ENCODE measurements around the gene GLB1L2.

GLB1L2 gene

GRCh38 chr11:134377876-134378275 lies 46.1 kb downstream of the GLB1L2 start:
- ATAC-seq: no peak
- TF ChIP-seq ISL1 (CRISPR knock-in tag; IDR thresholded peaks at IDR 0.05): no peak
- no peak for TF ChIP-seq ESRRG (CRISPR knock-in tag; IDR thresholded peaks at IDR 0.05)
- no peak for TF ChIP-seq ZNF8 (CRISPR knock-in tag; IDR thresholded peaks at IDR 0.05)
- no peak for TF ChIP-seq ZFP3 (CRISPR knock-in tag; IDR thresholded peaks at IDR 0.05)
- no peak for TF ChIP-seq BACH2 (CRISPR knock-in tag; IDR thresholded peaks at IDR 0.05; ENCODE audit: borderline replicate concordance)
- TF ChIP-seq ZFP30 (CRISPR knock-in tag; IDR thresholded peaks at IDR 0.05): no peak
- TF ChIP-seq OSR1 (CRISPR knock-in tag; IDR thresholded peaks at IDR 0.05): no peak
- no peak for TF ChIP-seq CSRNP3 (CRISPR knock-in tag; IDR thresholded peaks at IDR 0.05)
- TF ChIP-seq ARNTL (CRISPR knock-in tag; IDR thresholded peaks at IDR 0.05; ENCODE audit: borderline replicate concordance, low read depth): no peak
- no peak for TF ChIP-seq GLIS3 (CRISPR knock-in tag; IDR thresholded peaks at IDR 0.05)
- TF ChIP-seq PATZ1 (CRISPR knock-in tag; IDR thresholded peaks at IDR 0.05; ENCODE audit: borderline replicate concordance): no peak

- ATAC-seq: no peak
- TF ChIP-seq BACH2 (CRISPR knock-in tag; IDR thresholded peaks at IDR 0.05; ENCODE audit: borderline replicate concordance) (no peak), TSHZ2 (CRISPR knock-in tag; IDR thresholded peaks at IDR 0.05) (no peak), ISL1 (CRISPR knock-in tag; IDR thresholded peaks at IDR 0.05) (no peak), ZC3H10 (CRISPR knock-in tag; IDR thresholded peaks at IDR 0.05) (no peak), TCF4 (CRISPR knock-in tag; IDR thresholded peaks at IDR 0.05; ENCODE audit: borderline replicate concordance) (no peak), SNAI2 (CRISPR knock-in tag; IDR thresholded peaks at IDR 0.05) (no peak), ZFP3 (CRISPR knock-in tag; IDR thresholded peaks at IDR 0.05) (no peak), CREB5 (CRISPR knock-in tag; IDR thresholded peaks at IDR 0.05; ENCODE audit: low read depth) (no peak), PPARA (CRISPR knock-in tag; IDR thresholded peaks at IDR 0.05; ENCODE audit: borderline replicate concordance) (no peak), ESRRG (CRISPR knock-in tag; IDR thresholded peaks at IDR 0.05) (no peak), ARNTL (CRISPR knock-in tag; IDR thresholded peaks at IDR 0.05; ENCODE audit: borderline replicate concordance, low read depth) (no peak), CSDC2 (CRISPR knock-in tag; IDR thresholded peaks at IDR 0.05) (no peak), ZNF565 (CRISPR knock-in tag; conservative IDR thresholded peaks at IDR 0.05; ENCODE audit: low read depth) (no peak)
Observed at GRCh38 chr11:134379241-134379640, 47.5 kb downstream of the GLB1L2 start.

GRCh38 chr11:134380229-134380628 lies 48.4 kb downstream of the GLB1L2 start:
- ATAC-seq: no peak
- no peak for TF ChIP-seq SNAI2 (CRISPR knock-in tag; IDR thresholded peaks at IDR 0.05)
- no peak for TF ChIP-seq ZNF70 (CRISPR knock-in tag; IDR thresholded peaks at IDR 0.05)
- TF ChIP-seq ZFP30 (CRISPR knock-in tag; IDR thresholded peaks at IDR 0.05): no peak
- TF ChIP-seq PATZ1 (CRISPR knock-in tag; IDR thresholded peaks at IDR 0.05; ENCODE audit: borderline replicate concordance): no peak
- no peak for TF ChIP-seq ARNTL (CRISPR knock-in tag; IDR thresholded peaks at IDR 0.05; ENCODE audit: borderline replicate concordance, low read depth)
- no peak for TF ChIP-seq POU6F1 (CRISPR knock-in tag; IDR thresholded peaks at IDR 0.05; ENCODE audit: borderline replicate concordance, low read depth)
- no peak for TF ChIP-seq ZNF565 (CRISPR knock-in tag; conservative IDR thresholded peaks at IDR 0.05; ENCODE audit: low read depth)
- TF ChIP-seq BACH2 (CRISPR knock-in tag; IDR thresholded peaks at IDR 0.05; ENCODE audit: borderline replicate concordance): no peak
- no peak for TF ChIP-seq ZFP3 (CRISPR knock-in tag; IDR thresholded peaks at IDR 0.05)
- no peak for TF ChIP-seq CSRNP3 (CRISPR knock-in tag; IDR thresholded peaks at IDR 0.05)
- no peak for TF ChIP-seq OSR1 (CRISPR knock-in tag; IDR thresholded peaks at IDR 0.05)
- no peak for TF ChIP-seq ESRRG (CRISPR knock-in tag; IDR thresholded peaks at IDR 0.05)
- TF ChIP-seq ZC3H10 (CRISPR knock-in tag; IDR thresholded peaks at IDR 0.05): no peak

Data from SK-N-SH treated with all-trans-retinoic acid at 6 μM for 48 hours (cell line).